Progenitor cell of endocrine pancreas (in vitro differentiated cells): ENCODE measurements around the gene TLR9. TPM values are rescaled to one million over a fixed set of nuclear protein-coding genes. Genes with fewer than 3 reads are reported as not detected.
A peak's percentile ranks its signal among the peaks of the same experiment; 100 is the strongest.
"Not testable (repeated sequence)": the region's sequence is repeated elsewhere in the genome, so short reads cannot be mapped to it uniquely, and the experiment has no call there.

Source experiments
- DNase-seq: peaks from one replicate; pipeline ENCODE4 v3.0.0; 2021; ENCODE audit warnings: low spot score; ENCODE audit not compliant: unreplicated experiment
- H3K27ac Mint-ChIP-seq: 2 replicates; pipeline ENCODE4 v1.8.0; 2021; ENCODE audit warnings: mild to moderate bottlenecking, moderate library complexity, mixed read lengths
- H3K27me3 Mint-ChIP-seq: 2 replicates; pipeline ENCODE4 v1.8.0; 2021; ENCODE audit warnings: mixed read lengths
- H3K36me3 Mint-ChIP-seq: 2 replicates; pipeline ENCODE4 v1.8.0; 2022; ENCODE audit warnings: mixed read lengths; ENCODE audit not compliant: insufficient read depth
- H3K4me1 Mint-ChIP-seq: 2 replicates; pipeline ENCODE4 v1.8.0; 2021; ENCODE audit warnings: low read depth, mixed read lengths
- H3K4me3 Mint-ChIP-seq: 2 replicates; pipeline ENCODE4 v1.8.0; 2021; ENCODE audit warnings: low read depth, mild to moderate bottlenecking, moderate library complexity, mixed read lengths
- H3K9me3 Mint-ChIP-seq: 2 replicates; pipeline ENCODE4 v1.8.0; 2021; ENCODE audit warnings: low read depth, mixed read lengths
- total RNA-seq: library from RNA; stranded (reverse); gene quantifications from 2 replicates; pipeline ENCODE4 v1.2.1, GENCODE V29; 2021
- TF ChIP-seq, protein P1 (sequence below): fragments of 200-600 bp; sonication (generic); IDR thresholded peaks from one replicate; pipeline ENCODE4 v1.5.0; 2021; ENCODE audit warnings: antibody characterized with exemption, mild to moderate bottlenecking; ENCODE audit not compliant: unreplicated experiment

TLR9 gene
- total RNA-seq, 1 donor from 2014 or later = not detected

DNA sequence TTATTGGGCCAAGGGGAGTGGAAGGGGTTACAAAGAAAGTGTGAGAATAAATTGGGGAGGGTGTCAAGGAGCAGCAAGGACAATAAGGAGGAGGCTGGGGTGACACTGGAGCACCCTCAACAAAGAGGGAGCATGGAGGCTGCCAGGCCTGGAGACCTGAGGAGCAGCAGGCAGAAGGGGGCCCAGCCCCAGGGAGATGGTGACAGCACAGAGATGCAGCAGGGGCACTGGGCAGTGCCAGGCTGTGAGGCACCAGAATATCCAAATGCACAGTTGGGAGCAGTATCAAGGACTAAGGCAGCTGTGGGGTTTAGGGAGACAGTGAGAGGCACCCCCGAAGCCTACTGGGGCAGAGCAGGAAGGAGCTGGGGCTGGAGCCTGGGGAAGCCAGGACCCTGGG, 46.9 kb downstream of the TLR9 start:
- no peak for DNase-seq
- no peaks in the 10 kb centered on the region for H3K36me3 Mint-ChIP-seq
- H3K4me1 Mint-ChIP-seq = peaks cover 20% of the 10 kb centered on the region
- no peak overlapping the region for H3K4me3 Mint-ChIP-seq
- no peaks in the 10 kb centered on the region for H3K27me3 Mint-ChIP-seq
- TF ChIP-seq, protein P1, sequence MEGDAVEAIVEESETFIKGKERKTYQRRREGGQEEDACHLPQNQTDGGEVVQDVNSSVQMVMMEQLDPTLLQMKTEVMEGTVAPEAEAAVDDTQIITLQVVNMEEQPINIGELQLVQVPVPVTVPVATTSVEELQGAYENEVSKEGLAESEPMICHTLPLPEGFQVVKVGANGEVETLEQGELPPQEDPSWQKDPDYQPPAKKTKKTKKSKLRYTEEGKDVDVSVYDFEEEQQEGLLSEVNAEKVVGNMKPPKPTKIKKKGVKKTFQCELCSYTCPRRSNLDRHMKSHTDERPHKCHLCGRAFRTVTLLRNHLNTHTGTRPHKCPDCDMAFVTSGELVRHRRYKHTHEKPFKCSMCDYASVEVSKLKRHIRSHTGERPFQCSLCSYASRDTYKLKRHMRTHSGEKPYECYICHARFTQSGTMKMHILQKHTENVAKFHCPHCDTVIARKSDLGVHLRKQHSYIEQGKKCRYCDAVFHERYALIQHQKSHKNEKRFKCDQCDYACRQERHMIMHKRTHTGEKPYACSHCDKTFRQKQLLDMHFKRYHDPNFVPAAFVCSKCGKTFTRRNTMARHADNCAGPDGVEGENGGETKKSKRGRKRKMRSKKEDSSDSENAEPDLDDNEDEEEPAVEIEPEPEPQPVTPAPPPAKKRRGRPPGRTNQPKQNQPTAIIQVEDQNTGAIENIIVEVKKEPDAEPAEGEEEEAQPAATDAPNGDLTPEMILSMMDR = no peak
- no peak overlapping the region for H3K27ac Mint-ChIP-seq
- H3K9me3 Mint-ChIP-seq = no peaks in the 10 kb centered on the region

DNA sequence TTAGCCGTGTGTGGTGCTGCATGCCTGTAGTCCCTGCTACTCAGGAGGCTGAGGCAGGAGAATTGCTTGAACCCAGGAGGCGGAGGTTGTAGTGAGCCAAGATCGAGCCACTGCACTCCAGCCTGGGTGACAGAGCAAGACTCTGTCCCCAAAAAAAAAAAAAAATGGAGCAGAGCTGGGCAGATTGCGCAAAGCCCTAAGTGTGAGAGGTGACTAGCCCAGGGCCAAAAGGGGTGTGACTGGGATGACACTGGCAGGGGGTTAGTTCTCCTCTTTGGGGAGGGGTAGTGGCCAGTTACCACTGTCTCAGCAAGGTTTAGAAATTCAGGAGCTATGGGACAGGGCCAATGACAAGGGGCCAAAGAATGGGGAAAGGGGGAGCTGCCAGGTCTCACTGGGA, 47.3 kb downstream of the TLR9 start:
- H3K27me3 Mint-ChIP-seq, H3K9me3 Mint-ChIP-seq, H3K4me3 Mint-ChIP-seq, H3K36me3 Mint-ChIP-seq, DNase-seq, H3K27ac Mint-ChIP-seq: not testable (repeated sequence)
- H3K4me1 Mint-ChIP-seq = peaks cover 20% of the 10 kb centered on the region

DNA sequence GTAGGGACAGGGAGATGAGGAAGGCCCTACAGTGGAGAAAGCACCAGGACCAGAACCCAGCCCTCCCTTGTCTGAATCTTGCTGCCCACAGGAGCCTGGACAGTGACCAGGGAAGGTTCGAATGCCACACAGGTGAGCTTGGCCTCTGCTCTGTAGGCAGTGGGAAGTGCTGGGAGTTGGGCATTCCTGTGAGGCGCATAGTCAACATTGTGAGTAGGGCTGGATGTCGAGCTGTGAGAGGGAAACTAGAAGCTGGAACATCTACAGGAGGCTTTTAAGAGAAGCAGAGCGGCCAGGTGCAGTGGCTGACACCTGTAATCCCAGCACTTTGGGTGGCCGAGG, 47.8 kb downstream of the TLR9 start:
- Mint-ChIP-seq H3K9me3 (no peaks in the 10 kb centered on the region), H3K27me3 (no peaks in the 10 kb centered on the region), H3K27ac (peak overlapping the region; percentile 93), H3K36me3 (no peaks in the 10 kb centered on the region), H3K4me1 (peaks cover 20% of the 10 kb centered on the region), H3K4me3 (no peak overlapping the region)
- DNase-seq = no peak
- TF ChIP-seq, protein P1 = no peak

DNA sequence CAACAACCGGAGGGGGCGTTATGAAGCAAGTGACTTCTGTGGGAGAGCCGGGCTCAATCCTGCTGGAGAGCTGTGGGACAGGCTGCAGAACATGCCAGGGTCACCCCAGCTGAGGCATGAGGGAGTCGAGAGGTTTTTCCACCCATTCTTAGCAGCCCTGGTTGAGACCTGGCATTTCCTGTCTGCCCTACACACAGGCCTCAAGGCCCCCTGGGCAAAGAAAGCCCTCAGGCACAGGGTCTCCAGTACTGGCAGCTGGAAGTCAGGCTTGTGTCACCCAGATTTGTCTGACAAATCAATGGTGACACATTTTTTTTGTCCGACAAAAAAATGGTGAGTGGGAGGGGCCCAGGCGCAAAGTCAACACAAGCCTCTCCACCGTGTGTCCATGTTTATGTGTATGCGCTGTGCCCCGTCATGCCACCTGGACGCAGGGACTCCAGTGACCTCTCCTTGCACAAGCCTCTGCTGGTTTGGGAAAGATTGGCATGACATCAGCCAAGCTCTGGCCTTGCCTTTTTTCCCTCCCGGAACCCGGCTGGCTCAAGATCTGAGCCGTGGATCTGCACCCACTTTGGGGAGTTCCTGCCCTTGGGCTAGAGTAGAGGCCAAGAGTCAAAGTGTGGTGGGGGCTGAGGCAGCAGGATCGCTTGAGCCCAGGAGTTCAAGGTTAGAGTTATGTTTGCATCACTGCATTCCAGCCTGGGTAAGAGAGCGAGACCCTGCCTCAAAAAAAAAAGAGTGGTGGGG, 48.3 kb downstream of the TLR9 start:
- TF ChIP-seq, protein P1 = no peak
- Mint-ChIP-seq H3K4me1 (peaks cover 14% of the 10 kb centered on the region), H3K36me3 (no peaks in the 10 kb centered on the region), H3K27me3 (no peaks in the 10 kb centered on the region), H3K27ac (peak overlapping the region; percentile 93), H3K9me3 (no peaks in the 10 kb centered on the region), H3K4me3 (no peak overlapping the region)
- no peak for DNase-seq

DNA sequence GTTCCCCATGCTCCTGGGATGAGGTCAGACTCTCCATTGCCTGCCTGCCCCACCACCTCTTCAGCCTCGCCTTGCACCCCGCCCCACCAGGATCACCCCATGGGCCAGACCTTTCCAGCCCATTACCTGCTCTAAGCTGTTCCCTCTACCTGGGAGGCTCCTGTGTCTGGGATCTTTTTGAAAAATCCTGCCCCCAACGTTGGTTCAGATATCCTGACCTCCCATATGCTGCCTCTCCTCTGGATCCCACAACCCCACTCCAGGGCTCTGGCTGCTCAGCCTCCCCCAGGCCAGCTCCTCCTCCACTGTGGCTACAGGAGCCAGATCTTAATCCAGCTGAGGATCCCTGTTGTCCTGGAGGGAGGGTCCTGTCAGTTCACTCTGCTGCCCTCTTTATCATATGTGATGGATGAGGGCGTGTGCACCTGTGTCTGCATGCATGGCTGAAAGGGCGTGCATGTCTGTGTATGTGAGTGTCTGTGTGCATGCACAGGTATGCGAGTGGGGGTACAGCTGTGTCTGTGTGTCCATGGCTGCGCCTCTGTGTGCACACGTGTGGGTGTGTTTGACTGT, 49.2 kb downstream of the TLR9 start:
- H3K36me3 Mint-ChIP-seq = no peaks in the 10 kb centered on the region
- no peaks in the 10 kb centered on the region for H3K9me3 Mint-ChIP-seq
- H3K4me3 Mint-ChIP-seq = no peak overlapping the region
- H3K4me1 Mint-ChIP-seq = peaks cover 13% of the 10 kb centered on the region
- TF ChIP-seq, protein P1 = no peak
- DNase-seq = no peak
- no peaks in the 10 kb centered on the region for H3K27me3 Mint-ChIP-seq
- no peak overlapping the region for H3K27ac Mint-ChIP-seq
